Lung (tissue), 12 donors: ENCODE measurements around the gene XCL2. TPM values are rescaled to one million over a fixed set of nuclear protein-coding genes. Genes with fewer than 3 reads are reported as not detected.

Experiments used
- ATAC-seq: fragments of 200-7000 bp; cut with Tn5 transposase; one replicate; pipeline ENCODE4 v1.9.1; 2020; ENCODE audit warnings: moderate number of reproducible peaks; ENCODE audit not compliant: insufficient read depth, low FRiP score
- DNase-seq, 3 donors: peaks; one replicate each; pipeline ENCODE4 v3.0.0-alpha.2; 2013 to 2017
- H3K27ac ChIP-seq, 2 donors: one replicate each; pipeline ENCODE4 v1.5.1; 2013; ENCODE audit warnings: mild to moderate bottlenecking in 2 of 2, moderate library complexity in 2 of 2, control low read depth in 1 of 2, inconsistent platforms in 1 of 2, low read depth in 1 of 2, low read length in 1 of 2
- H3K27me3 ChIP-seq, 3 donors: one replicate each; pipeline ENCODE4 v1.5.1; 2013; ENCODE audit warnings: low read length in 2 of 3; ENCODE audit not compliant: control insufficient read depth in 3 of 3, insufficient read depth in 3 of 3
- H3K36me3 ChIP-seq, 4 donors: one replicate each; pipeline ENCODE4 v1.5.1; 2013; ENCODE audit warnings: low read length in 4 of 4, mild to moderate bottlenecking in 1 of 4, moderate library complexity in 1 of 4; ENCODE audit not compliant: control insufficient read depth in 4 of 4, insufficient read depth in 4 of 4
- H3K4me1 ChIP-seq, 5 donors: one replicate each; pipeline ENCODE4 v1.5.1; 2013; ENCODE audit warnings: low read length in 5 of 5, mild to moderate bottlenecking in 2 of 5, moderate library complexity in 1 of 5; ENCODE audit not compliant: control insufficient read depth in 5 of 5, insufficient read depth in 5 of 5
- H3K4me3 ChIP-seq: one replicate; pipeline ENCODE4 v1.5.1; 2013; ENCODE audit warnings: mild to moderate bottlenecking, control low read depth, moderate library complexity
- H3K9ac ChIP-seq, 2 donors: one replicate each; pipeline ENCODE4 v1.5.1; 2013; ENCODE audit warnings: low read length in 2 of 2, control low read depth in 1 of 2; ENCODE audit not compliant: insufficient read depth in 1 of 2
- H3K9me3 ChIP-seq, 4 donors: one replicate each; pipeline ENCODE4 v1.5.1; 2013; ENCODE audit warnings: low read length in 3 of 4, mild to moderate bottlenecking in 1 of 4, moderate library complexity in 1 of 4; ENCODE audit not compliant: control insufficient read depth in 4 of 4, insufficient read depth in 3 of 4
- WGBS, 2 donors: extraction: QIAGEN DNeasy Blood & Tissue Kit; methylation state at CpG; one replicate each; pipeline ENCODE4 v1.1.7; 2013; 5-methylcytosine and 5-hydroxymethylcytosine counted together
- polyA plus RNA-seq, 2 donors: library from polyadenylated mRNA; stranded (reverse); fragments of 200-250 nt; gene quantifications; one replicate each; pipeline ENCODE4 v1.2.1, GENCODE V29; 2013
- total RNA-seq, 2 donors: library from RNA; depleted of rRNA in 1 of 2; stranded (reverse); fragments of >200 nt in 1 of 2; gene quantifications; one replicate each; pipeline ENCODE4 v1.2.1, GENCODE V29; 2014 to 2021
- TF ChIP-seq, protein P1 (sequence below): IDR thresholded peaks from 2 replicates; pipeline ENCODE4 v1.5.1; 2012; ENCODE audit warnings: mild to moderate bottlenecking; ENCODE audit errors: control extremely low read depth, extremely low read depth
- donor health status: control.
- donor health status: control.
- donor health status: Bipolar disorder and iron deficiency.
- donor health status: healthy.
- donor health status: DM: yes; HTN: yes; CAD: no.

The XCL2 gene
- total and polyA plus RNA-seq, 4 donors, result 0.41 to 4.6 (median 0.92) TPM

- H3K9me3 ChIP-seq, result no peaks in the 10 kb centered on the region
- no peak for ATAC-seq
- H3K4me1 ChIP-seq, result peaks cover 0 to 6% (median 1%) of the 10 kb centered on the region in 5 donors
- H3K27me3 ChIP-seq, result no peaks in the 10 kb centered on the region
- no peak overlapping the region for H3K27ac ChIP-seq
- no peaks in the 10 kb centered on the region for H3K36me3 ChIP-seq
- DNase-seq, result no peak
- TF ChIP-seq, protein P1, sequence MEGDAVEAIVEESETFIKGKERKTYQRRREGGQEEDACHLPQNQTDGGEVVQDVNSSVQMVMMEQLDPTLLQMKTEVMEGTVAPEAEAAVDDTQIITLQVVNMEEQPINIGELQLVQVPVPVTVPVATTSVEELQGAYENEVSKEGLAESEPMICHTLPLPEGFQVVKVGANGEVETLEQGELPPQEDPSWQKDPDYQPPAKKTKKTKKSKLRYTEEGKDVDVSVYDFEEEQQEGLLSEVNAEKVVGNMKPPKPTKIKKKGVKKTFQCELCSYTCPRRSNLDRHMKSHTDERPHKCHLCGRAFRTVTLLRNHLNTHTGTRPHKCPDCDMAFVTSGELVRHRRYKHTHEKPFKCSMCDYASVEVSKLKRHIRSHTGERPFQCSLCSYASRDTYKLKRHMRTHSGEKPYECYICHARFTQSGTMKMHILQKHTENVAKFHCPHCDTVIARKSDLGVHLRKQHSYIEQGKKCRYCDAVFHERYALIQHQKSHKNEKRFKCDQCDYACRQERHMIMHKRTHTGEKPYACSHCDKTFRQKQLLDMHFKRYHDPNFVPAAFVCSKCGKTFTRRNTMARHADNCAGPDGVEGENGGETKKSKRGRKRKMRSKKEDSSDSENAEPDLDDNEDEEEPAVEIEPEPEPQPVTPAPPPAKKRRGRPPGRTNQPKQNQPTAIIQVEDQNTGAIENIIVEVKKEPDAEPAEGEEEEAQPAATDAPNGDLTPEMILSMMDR, result no peak
- no peak overlapping the region for H3K4me3 ChIP-seq
- WGBS, 2 donors, result 89 to 94% methylated on average over 1 of the region's 1 CpG
- H3K9ac ChIP-seq, result no peak overlapping the region
Observed at GRCh38 chr1:168518813-168519212, 25.0 kb downstream of the XCL2 start.

- no peak for ATAC-seq
Observed at GRCh38 chr1:168518201-168518689, 25.6 kb downstream of the XCL2 start.

GRCh38 chr1:168514455-168514854 is 29.3 kb downstream of the XCL2 start:
- ATAC-seq, result no peak
- H3K27ac ChIP-seq, result no peak overlapping the region

More at GRCh38 chr1:168518201-168518689, 25.6 kb downstream of the XCL2 start:
- no peaks in the 10 kb centered on the region for H3K9me3 ChIP-seq
- H3K4me3 ChIP-seq, result no peak overlapping the region
- H3K36me3 ChIP-seq, result no peaks in the 10 kb centered on the region
- peaks cover 0 to 10% (median 4%) of the 10 kb centered on the region in 5 donors for H3K4me1 ChIP-seq
- no peak for DNase-seq
- TF ChIP-seq, protein P1, result no peak
- no peak overlapping the region for H3K27ac ChIP-seq
- H3K9ac ChIP-seq, result no peak overlapping the region
- WGBS, 2 donors, result 59 to 73% methylated on average over 4 of the region's 4 CpGs
- H3K27me3 ChIP-seq, result no peaks in the 10 kb centered on the region

More at GRCh38 chr1:168514455-168514854, 29.3 kb downstream of the XCL2 start:
- Histone ChIP-seq H3K9me3 (peaks cover 0 to 4% (median 0%) of the 10 kb centered on the region in 4 donors), H3K4me1 (peaks cover 0 to 13% (median 4%) of the 10 kb centered on the region in 5 donors), H3K9ac (no peak overlapping the region), H3K27me3 (no peaks in the 10 kb centered on the region), H3K36me3 (no peaks in the 10 kb centered on the region), H3K4me3 (no peak overlapping the region)
- WGBS, 2 donors, result 71 to 85% methylated on average over 2 of the region's 2 CpGs
- peak in 1 of 3 donors; percentile 13 for DNase-seq
- TF ChIP-seq, protein P1, result no peak
